DND-41 (cell line): ENCODE results near the gene C5AR1.

Experiments
- ATAC-seq: fragments of 200-7000 bp; cut with Tn5 transposase; 3 replicates; pipeline ENCODE4 v1.9.1; 2021; ENCODE audit warnings: low read depth; ENCODE audit not compliant: insufficient read depth
- DNase-seq: peaks from one replicate; pipeline ENCODE4 v3.0.0-alpha.2; 2020
- H2AFZ ChIP-seq: 2 replicates; pipeline ENCODE4 v1.6.0; 2012; ENCODE audit warnings: low read depth, low read length
- H3K27ac ChIP-seq: 2 replicates; pipeline ENCODE4 v1.5.1; 2012; ENCODE audit warnings: low read length, inconsistent platforms
- H3K27me3 ChIP-seq: fragments of 200-600 bp; sonication (generic); 2 replicates; pipeline ENCODE4 v1.6.0; 2012; ENCODE audit warnings: low read length, mild to moderate bottlenecking, inconsistent platforms; ENCODE audit not compliant: insufficient read depth, poor library complexity
- H3K36me3 ChIP-seq: 2 replicates; pipeline ENCODE4 v1.5.1; 2012; ENCODE audit warnings: low read length, inconsistent platforms; ENCODE audit not compliant: insufficient read depth
- H3K4me1 ChIP-seq: 2 replicates; pipeline ENCODE4 v1.5.1; 2012; ENCODE audit warnings: mild to moderate bottlenecking, low read length; ENCODE audit not compliant: insufficient read depth
- H3K4me2 ChIP-seq: 2 replicates; pipeline ENCODE4 v1.6.0; 2012; ENCODE audit warnings: mild to moderate bottlenecking, moderate library complexity, low read length, inconsistent platforms; ENCODE audit not compliant: insufficient read depth
- H3K4me3 ChIP-seq, 2 experiments: fragments of 200-600 bp in 1 of 2; shearing (Covaris generic) in 1 of 2; 2 replicates each; pipeline ENCODE4 v1.5.1; 2012 to 2016; ENCODE audit warnings: inconsistent platforms in 2 of 2, low read length in 2 of 2, mild to moderate bottlenecking in 2 of 2, low read depth in 1 of 2, moderate library complexity in 1 of 2
- H3K79me2 ChIP-seq: 2 replicates; pipeline ENCODE4 v1.6.0; 2012; ENCODE audit warnings: low read length, inconsistent platforms; ENCODE audit not compliant: insufficient read depth
- H3K9ac ChIP-seq: 2 replicates; pipeline ENCODE4 v1.6.0; 2012; ENCODE audit warnings: low read depth, mild to moderate bottlenecking, inconsistent platforms, low read length, moderate library complexity
- H3K9me3 ChIP-seq: 2 replicates; pipeline ENCODE4 v1.5.1; 2012; ENCODE audit warnings: low read length, moderate library complexity, mild to moderate bottlenecking, inconsistent platforms; ENCODE audit not compliant: insufficient read depth, severe bottlenecking
- H4K20me1 ChIP-seq: 2 replicates; pipeline ENCODE4 v1.6.0; 2012; ENCODE audit warnings: low read length; ENCODE audit not compliant: insufficient read depth
- CTCF ChIP-seq: IDR thresholded peaks from 2 replicates; pipeline ENCODE4 v1.5.1; 2012; ENCODE audit warnings: borderline replicate concordance, low read length, moderate library complexity, mild to moderate bottlenecking; ENCODE audit not compliant: poor library complexity, severe bottlenecking; ENCODE audit errors: extremely low read depth
- EZH2 ChIP-seq: IDR thresholded peaks from 3 replicates; pipeline ENCODE4 v1.6.1; 2012; ENCODE audit warnings: borderline replicate concordance, low read depth, mild to moderate bottlenecking, moderate library complexity, low read length, inconsistent platforms; ENCODE audit not compliant: severe bottlenecking

The C5AR1 gene

GRCh38 chr19:47339196-47339880 is 29.7 kb downstream of the C5AR1 start:
- no peaks in the 10 kb centered on the region for H3K79me2 ChIP-seq
- no peaks in the 10 kb centered on the region for H3K27me3 ChIP-seq
- H3K36me3 ChIP-seq: no peaks in the 10 kb centered on the region
- H3K4me2 ChIP-seq: no peak overlapping the region
- no peaks in the 10 kb centered on the region for H3K4me1 ChIP-seq
- ATAC-seq (no peak), DNase-seq (no peak)
- TF ChIP-seq CTCF (no peak), EZH2 (no peak)
- H3K27ac ChIP-seq: no peak overlapping the region
- no peak overlapping the region for H3K9ac ChIP-seq
- no peak overlapping the region for H3K4me3 ChIP-seq
- H3K9me3 ChIP-seq: no peaks in the 10 kb centered on the region
- H4K20me1 ChIP-seq: no peaks in the 10 kb centered on the region
- H2AFZ ChIP-seq: no peak overlapping the region

GRCh38 chr19:47340477-47341208 is 31.0 kb downstream of the C5AR1 start:
- Histone ChIP-seq H3K36me3 (no peaks in the 10 kb centered on the region), H3K27ac (no peak overlapping the region), H3K27me3 (no peaks in the 10 kb centered on the region), H3K79me2 (no peaks in the 10 kb centered on the region), H3K4me2 (no peak overlapping the region), H3K4me1 (no peaks in the 10 kb centered on the region), H4K20me1 (no peaks in the 10 kb centered on the region), H3K9ac (no peak overlapping the region), H3K9me3 (no peaks in the 10 kb centered on the region), H3K4me3 (no peak overlapping the region), H2AFZ (no peak overlapping the region)
- DNase-seq (no peak), ATAC-seq (no peak)
- no peak for TF ChIP-seq EZH2
- no peak for TF ChIP-seq CTCF

- DNase-seq (no peak), ATAC-seq (no peak)
- Histone ChIP-seq H3K36me3 (no peaks in the 10 kb centered on the region), H3K4me1 (no peaks in the 10 kb centered on the region), H3K4me2 (no peak overlapping the region), H3K9ac (no peak overlapping the region), H3K4me3 (no peak overlapping the region), H3K27ac (no peak overlapping the region), H2AFZ (no peak overlapping the region), H3K9me3 (no peaks in the 10 kb centered on the region), H3K79me2 (no peaks in the 10 kb centered on the region), H4K20me1 (no peaks in the 10 kb centered on the region), H3K27me3 (no peaks in the 10 kb centered on the region)
- TF ChIP-seq EZH2 (no peak), CTCF (no peak)
Measured at GRCh38 chr19:47341734-47342133, 32.1 kb downstream of the C5AR1 start.
